GM21619 (cell line): Measurements from ENCODE around the gene ZFHX3.
"Not testable (repeated sequence)": the region's sequence is repeated elsewhere in the genome, so short reads cannot be mapped to it uniquely, and the experiment has no call there.

Source experiments
- ATAC-seq: cut with Tn5 transposase; IDR thresholded peaks from one replicate; pipeline ENCODE4 v1.9.1; 2021; ENCODE audit not compliant: unreplicated experiment

The ZFHX3 gene

GRCh38 chr16:73000907-73001521 lies 46.9 kb downstream of the ZFHX3 start:
- ATAC-seq: no peak

GRCh38 chr16:73000020-73000906 lies 47.7 kb downstream of the ZFHX3 start:
- ATAC-seq: no peak

GRCh38 chr16:72999541-73000019 lies 48.3 kb downstream of the ZFHX3 start:
- no peak for ATAC-seq

GRCh38 chr16:72997141-72997542 lies 50.8 kb downstream of the ZFHX3 start:
- no peak for ATAC-seq

- ATAC-seq: no peak
These were observed 51.5 kb downstream of the ZFHX3 start for GRCh38 chr16:72996291-72997062.

GRCh38 chr16:72995882-72996270 lies 52.1 kb downstream of the ZFHX3 start:
- not testable (repeated sequence) for ATAC-seq

- ATAC-seq: no peak
These were observed 52.6 kb downstream of the ZFHX3 start for GRCh38 chr16:72995151-72995881.

GRCh38 chr16:72992142-72992601 lies 55.8 kb downstream of the ZFHX3 start:
- no peak for ATAC-seq

- no peak for ATAC-seq
These were observed 56.3 kb downstream of the ZFHX3 start for GRCh38 chr16:72991644-72992043.

- ATAC-seq: no peak
These were observed 56.7 kb downstream of the ZFHX3 start for GRCh38 chr16:72991211-72991610.

- no peak for ATAC-seq
These were observed 57.4 kb downstream of the ZFHX3 start for GRCh38 chr16:72990571-72990970.

GRCh38 chr16:72989579-72990551 lies 58.1 kb downstream of the ZFHX3 start:
- no peak for ATAC-seq

GRCh38 chr16:72989203-72989578 lies 58.7 kb downstream of the ZFHX3 start:
- not testable (repeated sequence) for ATAC-seq

- ATAC-seq: no peak
These were observed 59.4 kb downstream of the ZFHX3 start for GRCh38 chr16:72988569-72988968.

- ATAC-seq: no peak
These were observed 60.4 kb downstream of the ZFHX3 start for GRCh38 chr16:72987480-72987901.

- no peak for ATAC-seq
These were observed 61.9 kb downstream of the ZFHX3 start for GRCh38 chr16:72985995-72986394.

GRCh38 chr16:72985148-72985941 lies 62.6 kb downstream of the ZFHX3 start:
- no peak for ATAC-seq

GRCh38 chr16:72983728-72984350 lies 64.1 kb downstream of the ZFHX3 start:
- no peak for ATAC-seq
